Measurements from ENCODE around the gene TBC1D10A.

TBC1D10A gene

DNA sequence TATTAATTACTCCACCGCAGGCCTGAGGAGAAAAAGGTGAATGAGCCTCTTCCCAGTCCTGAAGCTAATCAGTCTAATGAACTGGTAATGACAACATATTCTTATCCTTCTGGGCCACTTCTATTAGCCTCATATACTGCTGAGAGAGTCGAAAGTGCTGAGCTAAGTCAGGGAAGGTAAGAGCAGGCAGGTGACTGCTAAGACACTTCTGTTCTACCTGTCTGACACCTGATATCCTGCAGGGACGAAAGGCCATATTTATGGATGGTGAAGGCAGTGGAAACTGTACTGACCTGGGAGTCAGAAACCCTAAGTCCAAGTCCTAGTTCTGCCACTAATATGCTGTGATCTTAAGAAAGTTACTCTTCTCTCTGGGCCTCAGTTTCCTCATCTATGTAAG, 3.5 kb downstream of the TBC1D10A start:
- DNase-seq (ENCODE audit: low read depth): no peak
- TF ChIP-seq, protein P1, sequence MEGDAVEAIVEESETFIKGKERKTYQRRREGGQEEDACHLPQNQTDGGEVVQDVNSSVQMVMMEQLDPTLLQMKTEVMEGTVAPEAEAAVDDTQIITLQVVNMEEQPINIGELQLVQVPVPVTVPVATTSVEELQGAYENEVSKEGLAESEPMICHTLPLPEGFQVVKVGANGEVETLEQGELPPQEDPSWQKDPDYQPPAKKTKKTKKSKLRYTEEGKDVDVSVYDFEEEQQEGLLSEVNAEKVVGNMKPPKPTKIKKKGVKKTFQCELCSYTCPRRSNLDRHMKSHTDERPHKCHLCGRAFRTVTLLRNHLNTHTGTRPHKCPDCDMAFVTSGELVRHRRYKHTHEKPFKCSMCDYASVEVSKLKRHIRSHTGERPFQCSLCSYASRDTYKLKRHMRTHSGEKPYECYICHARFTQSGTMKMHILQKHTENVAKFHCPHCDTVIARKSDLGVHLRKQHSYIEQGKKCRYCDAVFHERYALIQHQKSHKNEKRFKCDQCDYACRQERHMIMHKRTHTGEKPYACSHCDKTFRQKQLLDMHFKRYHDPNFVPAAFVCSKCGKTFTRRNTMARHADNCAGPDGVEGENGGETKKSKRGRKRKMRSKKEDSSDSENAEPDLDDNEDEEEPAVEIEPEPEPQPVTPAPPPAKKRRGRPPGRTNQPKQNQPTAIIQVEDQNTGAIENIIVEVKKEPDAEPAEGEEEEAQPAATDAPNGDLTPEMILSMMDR (IDR thresholded peaks at IDR 0.05; ENCODE audit: low read depth, low read length, missing control alignments): no peak

DNA sequence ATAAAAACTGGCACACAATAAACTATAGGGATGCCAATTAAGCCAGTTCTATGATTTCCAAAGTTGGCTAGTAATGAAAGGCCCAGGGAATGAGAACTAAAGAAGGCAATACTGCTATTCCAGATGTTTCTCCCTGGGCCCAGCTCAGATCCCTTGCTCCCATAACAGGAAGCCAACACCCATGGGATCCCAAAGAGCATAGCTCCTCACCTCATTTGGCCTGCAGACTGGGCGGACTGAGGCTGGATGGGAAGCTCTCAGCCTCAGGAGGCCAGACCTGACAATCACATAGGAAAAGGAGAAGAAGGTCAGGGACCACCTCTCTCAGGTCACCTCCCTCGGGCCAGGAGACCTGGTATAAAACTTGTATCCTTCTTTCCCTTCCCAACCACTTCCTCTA, 5.3 kb downstream of the TBC1D10A start:
- H3K4me3 ChIP-seq (ENCODE audit: low read depth, low read length): no peak overlapping the region
- no peak for DNase-seq (ENCODE audit: low read depth)
- TF ChIP-seq, protein P1 (IDR thresholded peaks at IDR 0.05; ENCODE audit: low read depth, low read length, missing control alignments): no peak

More for the DNA sequence above, 3.5 kb downstream of the TBC1D10A start:
- H3K4me3 ChIP-seq (ENCODE audit: low read depth, low read length): no peak overlapping the region

DNA sequence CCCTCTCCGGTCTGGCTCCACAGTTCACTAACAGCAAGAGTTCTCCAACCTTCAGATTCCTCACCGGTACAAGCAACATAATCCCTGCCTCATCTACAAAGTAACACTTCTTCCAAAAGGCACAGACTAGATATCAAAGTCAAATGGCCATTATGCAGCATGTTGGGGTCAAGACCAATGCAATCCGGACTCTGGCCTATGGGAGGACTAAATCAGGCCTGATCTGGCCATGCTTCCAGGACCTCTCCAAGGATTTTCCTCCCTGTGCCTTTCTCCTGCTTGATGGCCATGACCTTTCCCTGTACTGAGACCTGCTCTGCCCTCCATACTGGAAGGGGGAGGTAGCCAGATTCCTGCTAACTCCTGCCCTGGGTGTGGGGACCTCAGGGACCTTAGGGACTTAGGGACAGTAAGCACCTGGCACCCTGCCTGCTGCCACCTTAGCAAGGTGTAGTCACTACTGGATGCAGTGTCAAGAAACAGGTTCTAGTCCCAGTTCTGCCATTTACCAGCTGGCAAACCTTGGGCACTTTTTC, 6.7 kb downstream of the TBC1D10A start:
- H3K4me3 ChIP-seq (ENCODE audit: low read depth, low read length): no peak overlapping the region
- no peak for DNase-seq (ENCODE audit: low read depth)

DNA sequence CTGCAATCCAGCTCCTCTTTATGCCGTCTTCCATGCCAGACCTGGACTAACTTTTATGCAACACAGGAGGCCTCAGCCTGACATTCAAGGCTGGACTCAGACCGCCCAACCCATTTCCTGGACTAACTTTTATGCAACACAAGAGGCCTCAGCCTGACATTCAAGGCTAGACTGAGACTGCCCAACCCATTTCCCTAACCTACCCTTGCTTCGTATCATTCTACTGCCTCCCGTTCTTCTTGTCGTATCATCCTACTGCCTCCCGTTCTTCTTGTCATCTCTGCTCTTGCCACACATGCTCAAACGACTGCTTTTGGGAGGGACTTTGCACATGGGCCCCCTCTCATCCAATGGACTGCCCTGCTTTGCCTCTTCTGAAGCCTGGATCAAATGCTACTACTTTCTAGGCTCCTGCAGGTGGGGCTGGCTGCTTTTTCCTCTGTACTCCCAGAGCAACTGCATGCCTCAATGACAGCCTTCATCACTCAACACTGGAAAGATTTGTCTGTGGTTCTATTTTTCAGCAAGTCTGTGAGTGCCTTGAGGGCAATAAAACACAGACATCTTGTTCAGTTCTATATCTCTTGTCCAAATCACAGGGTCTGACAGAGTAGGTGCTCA, 7.8 kb downstream of the TBC1D10A start:
- DNase-seq (ENCODE audit: low read depth): no peak
- H3K4me3 ChIP-seq (ENCODE audit: low read depth, low read length): no peak overlapping the region

More for the DNA sequence above, 6.7 kb downstream of the TBC1D10A start:
- TF ChIP-seq, protein P1 (IDR thresholded peaks at IDR 0.05; ENCODE audit: low read depth, low read length, missing control alignments): no peak

DNA sequence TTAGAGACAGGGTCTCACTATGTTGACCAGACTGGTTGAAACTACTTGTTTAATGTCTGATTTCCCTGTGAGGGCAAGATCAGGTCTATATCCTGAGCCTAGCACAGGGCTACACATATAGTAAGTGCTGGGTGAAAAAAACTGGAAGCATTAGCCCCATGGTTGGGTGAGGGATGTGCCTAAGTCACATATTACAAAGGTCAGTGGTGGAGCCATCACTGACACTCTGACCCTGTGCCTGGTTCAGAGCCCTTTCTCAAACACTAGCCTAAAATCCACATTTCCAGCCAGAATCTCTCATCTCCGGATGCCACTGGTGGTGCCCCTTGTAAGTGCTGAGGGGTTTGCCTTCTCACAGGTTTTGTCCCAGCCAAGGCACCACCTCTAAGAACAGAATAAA, 9.0 kb downstream of the TBC1D10A start:
- no peak overlapping the region for H3K4me3 ChIP-seq (ENCODE audit: low read depth, low read length)
- no peak for DNase-seq (ENCODE audit: low read depth)
- TF ChIP-seq, protein P1 (IDR thresholded peaks at IDR 0.05; ENCODE audit: low read depth, low read length, missing control alignments): no peak

More for the DNA sequence above, 7.8 kb downstream of the TBC1D10A start:
- TF ChIP-seq, protein P1 (IDR thresholded peaks at IDR 0.05; ENCODE audit: low read depth, low read length, missing control alignments): no peak

DNA sequence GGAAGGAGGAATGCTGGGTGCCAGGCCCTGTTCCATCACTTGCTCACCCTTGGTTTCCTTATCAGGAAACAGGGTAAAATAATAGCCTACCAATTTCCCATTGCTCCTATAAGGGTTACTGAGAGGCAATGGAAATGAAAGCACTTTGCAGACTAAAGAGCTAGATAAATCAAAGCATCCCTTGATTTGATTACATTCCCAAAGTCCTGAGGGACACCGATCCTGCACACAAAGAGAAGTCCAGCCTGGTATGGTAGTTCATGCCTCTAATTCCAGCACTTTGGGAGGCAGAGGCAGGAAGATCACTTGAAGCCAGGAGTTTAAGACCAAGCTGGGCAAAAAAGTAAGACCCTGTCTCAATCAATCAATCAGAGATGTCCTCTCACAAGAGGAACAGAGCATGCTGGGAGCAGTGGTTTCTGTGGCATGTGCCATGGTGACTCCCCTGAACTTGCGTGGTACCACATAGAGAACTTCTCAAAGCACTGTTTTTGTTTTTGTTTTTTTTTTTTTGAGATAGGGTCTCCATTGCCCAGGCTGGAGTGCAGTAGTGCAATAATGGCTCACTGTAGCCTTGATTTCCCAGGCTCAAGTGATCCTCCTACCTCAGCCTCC, 10.7 kb downstream of the TBC1D10A start:
- no peak overlapping the region for H3K4me3 ChIP-seq (ENCODE audit: low read depth, low read length)
- TF ChIP-seq, protein P1 (IDR thresholded peaks at IDR 0.05; ENCODE audit: low read depth, low read length, missing control alignments): no peak
- no peak for DNase-seq (ENCODE audit: low read depth)
